CD4-positive, alpha-beta T cell (primary cell): ENCODE results near the gene EHBP1L1. TPM values are rescaled to one million over a fixed set of nuclear protein-coding genes. Genes with fewer than 3 reads are reported as not detected.

Experiments used
- ATAC-seq: fragments of 200-7000 bp; cut with Tn5 transposase; one replicate; pipeline ENCODE4 v1.10.0; 2022; ENCODE audit warnings: mild to moderate bottlenecking; ENCODE audit not compliant: poor library complexity
- CTCF ChIA-PET: fragments of 350-600 bp; sonication (Branson Sonifier 250); formaldehyde crosslinking; loops from one replicate; lab custom pipeline; 2021; ENCODE audit warnings: antibody characterized with exemption, inconsistent platforms; lab: Charles Lee
- POLR2A ChIA-PET: fragments of 350-600 bp; sonication (Branson Sonifier 250); formaldehyde crosslinking; loops from one replicate; lab custom pipeline; 2021; ENCODE audit warnings: antibody characterized with exemption, inconsistent platforms; lab: Charles Lee
- DNase-seq, 14 experiments: peaks; one replicate each; pipeline ENCODE4 v3.0.0-alpha.2; 2013 to 2020; ENCODE audit warnings: mixed read lengths in 2 of 14
- H3K27ac ChIP-seq, 2 donors: one replicate each; pipeline versions ENCODE4 v1.5.1 to v1.7.0; 2013; ENCODE audit warnings: low read length in 2 of 2, low read depth in 1 of 2, mild to moderate bottlenecking in 1 of 2
- H3K27me3 ChIP-seq, 2 experiments: 1 replicate in 1 of 2; 2 replicates in 1 of 2; pipeline versions ENCODE4 v1.6.1 to v1.7.0; 2013; ENCODE audit warnings: low read length in 2 of 2, control low read depth in 1 of 2, mild to moderate bottlenecking in 1 of 2, moderate library complexity in 1 of 2; ENCODE audit not compliant: insufficient read depth in 2 of 2, control insufficient read depth in 1 of 2
- H3K36me3 ChIP-seq: one replicate; pipeline ENCODE4 v1.6.1; 2013; ENCODE audit warnings: low read length, control low read depth; ENCODE audit not compliant: insufficient read depth
- H3K4me1 ChIP-seq: one replicate; pipeline ENCODE4 v1.6.1; 2013; ENCODE audit warnings: low read length, control low read depth; ENCODE audit not compliant: insufficient read depth
- H3K4me3 ChIP-seq: one replicate; pipeline ENCODE4 v1.5.1; 2013; ENCODE audit warnings: mild to moderate bottlenecking, low read length, moderate library complexity
- H3K9me3 ChIP-seq, 2 experiments: 1 replicate in 1 of 2; 2 replicates in 1 of 2; pipeline versions ENCODE4 v1.6.1 to v1.7.0; 2013; ENCODE audit warnings: low read length in 2 of 2, mild to moderate bottlenecking in 2 of 2, control low read depth in 1 of 2, moderate library complexity in 1 of 2; ENCODE audit not compliant: control insufficient read depth in 1 of 2, insufficient read depth in 1 of 2
- H3K27ac Mint-ChIP-seq: one replicate; pipeline ENCODE4 v1.8.0; 2020; ENCODE audit warnings: mixed read lengths
- H3K27me3 Mint-ChIP-seq: one replicate; pipeline ENCODE4 v1.8.0; 2021; ENCODE audit warnings: mixed read lengths
- H3K36me3 Mint-ChIP-seq: one replicate; pipeline ENCODE4 v1.8.0; 2021; ENCODE audit warnings: low read depth, mixed read lengths
- H3K4me1 Mint-ChIP-seq: one replicate; pipeline ENCODE4 v1.8.0; 2021; ENCODE audit warnings: low read depth, mixed read lengths
- H3K4me3 Mint-ChIP-seq: one replicate; pipeline ENCODE4 v1.8.0; 2020; ENCODE audit warnings: mild to moderate bottlenecking, mixed read lengths
- H3K9me3 Mint-ChIP-seq: one replicate; pipeline ENCODE4 v1.8.0; 2020; ENCODE audit warnings: mixed read lengths
- CTCF ChIP-seq: fragments of 200-600 bp; IDR thresholded peaks from one replicate; pipeline ENCODE4 v1.8.0; 2022; ENCODE audit warnings: antibody characterized with exemption, mild to moderate bottlenecking
- intact Hi-C, 2 experiments: fragments of 100-400 bp; cut with DNase I in 1 of 2; cut with micrococcal nuclease in 1 of 2; formaldehyde crosslinking; loops; one replicate each; pipeline versions ENCODE4 v1.15.1 to v1.9.0; 2023 to 2025; cut with DNase I, micrococcal nuclease
- total RNA-seq, 174 experiments: library from RNA in 2 of 174; stranded (reverse) in 2 of 174; gene quantifications; one replicate each; pipeline ENCODE4 v1.2.3 and lab custom pipeline; 2021 to 2026

The EHBP1L1 gene
- total RNA-seq, 2 experiments from 2014 or later, result 82.6 to 88.5 TPM

DNA sequence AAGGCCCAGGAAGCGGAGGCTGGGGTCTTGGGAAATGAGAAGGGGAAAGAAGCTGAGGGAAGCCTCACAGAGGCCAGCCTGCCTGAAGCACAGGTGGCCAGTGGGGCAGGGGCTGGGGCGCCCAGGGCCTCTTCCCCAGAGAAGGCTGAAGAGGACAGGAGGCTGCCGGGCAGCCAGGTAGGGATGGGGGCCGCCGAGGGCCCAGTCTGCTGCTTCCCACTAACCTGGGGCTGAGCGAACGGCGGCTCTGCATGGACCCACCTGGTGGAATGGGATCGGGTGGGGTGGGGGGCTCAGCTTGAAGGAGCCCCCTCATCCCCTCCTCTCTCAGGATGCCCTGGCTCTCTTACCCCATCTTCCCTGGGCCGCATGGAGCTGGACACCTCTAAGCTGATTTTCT lies 7.7 kb downstream of the EHBP1L1 start:
- no peak overlapping the region for H3K4me3 Mint-ChIP-seq
- Histone ChIP-seq H3K4me1 (peaks cover 36% of the 10 kb centered on the region), H3K9me3 (no peaks in the 10 kb centered on the region), H3K27me3 (no peaks in the 10 kb centered on the region), H3K27ac (no peak overlapping the region), H3K36me3 (peaks cover 72% of the 10 kb centered on the region), H3K4me3 (no peak overlapping the region)
- peaks cover 16% of the 10 kb centered on the region for H3K4me1 Mint-ChIP-seq
- no peak overlapping the region for H3K27ac Mint-ChIP-seq
- no peak for ATAC-seq
- ChIA-PET POLR2A (interaction anchor here (1.0 kb wide), 1 partner anchor 11 kb away, joined by 3 read pairs; no protein-coding TSS in a partner anchor), CTCF (no interaction called here)
- no peaks in the 10 kb centered on the region for H3K9me3 Mint-ChIP-seq
- peaks cover 60% of the 10 kb centered on the region for H3K36me3 Mint-ChIP-seq
- no peaks in the 10 kb centered on the region for H3K27me3 Mint-ChIP-seq
- intact Hi-C loops, result no loop called here
- TF ChIP-seq CTCF, result no peak
- DNase-seq, result no peak

- no peaks in the 10 kb centered on the region for H3K9me3 Mint-ChIP-seq
- H3K27ac Mint-ChIP-seq, result no peak overlapping the region
- DNase-seq (no peak), ATAC-seq (no peak)
- H3K4me3 Mint-ChIP-seq, result no peak overlapping the region
- CTCF ChIA-PET, result no interaction called here
- POLR2A ChIA-PET, result interaction anchor here (1.0 kb wide), 1 partner anchor 10 kb away, joined by 3 read pairs; no protein-coding TSS in a partner anchor
- H3K4me3 ChIP-seq, result no peak overlapping the region
- intact Hi-C loops, result no loop called here
- H3K36me3 Mint-ChIP-seq, result peaks cover 62% of the 10 kb centered on the region
- no peak overlapping the region for H3K27ac ChIP-seq
- H3K27me3 Mint-ChIP-seq, result no peaks in the 10 kb centered on the region
- H3K27me3 ChIP-seq, result no peaks in the 10 kb centered on the region
- peaks cover 67% of the 10 kb centered on the region for H3K36me3 ChIP-seq
- no peak for TF ChIP-seq CTCF
- peaks cover 35% of the 10 kb centered on the region for H3K4me1 ChIP-seq
- H3K4me1 Mint-ChIP-seq, result peaks cover 17% of the 10 kb centered on the region
- H3K9me3 ChIP-seq, result no peaks in the 10 kb centered on the region
Measured at GRCh38 chr11:65584106-65584505, 8.3 kb downstream of the EHBP1L1 start.

DNA sequence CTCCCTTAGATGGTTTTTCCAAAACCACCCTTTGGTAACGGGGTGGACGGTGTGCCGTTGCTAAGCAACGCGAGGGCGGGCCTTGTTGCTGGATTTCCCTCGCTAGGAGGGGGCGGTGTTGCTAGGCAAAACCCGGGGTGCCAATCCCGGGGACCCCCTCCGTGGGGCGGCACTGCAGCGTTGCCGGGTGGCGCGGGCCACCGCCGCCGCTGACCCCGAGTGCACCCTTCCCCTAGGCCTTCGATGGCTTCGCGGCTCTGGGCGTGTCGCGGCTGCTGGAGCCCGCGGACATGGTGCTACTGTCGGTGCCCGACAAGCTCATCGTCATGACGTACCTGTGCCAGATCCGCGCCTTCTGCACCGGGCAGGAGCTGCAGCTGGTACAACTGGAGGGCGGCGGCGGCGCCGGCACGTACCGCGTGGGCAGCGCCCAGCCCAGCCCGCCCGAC lies 8.9 kb downstream of the EHBP1L1 start:
- no peak overlapping the region for H3K4me3 Mint-ChIP-seq
- H3K4me3 ChIP-seq, result no peak overlapping the region
- intact Hi-C loops, result no loop called here
- H3K27me3 ChIP-seq, result no peaks in the 10 kb centered on the region
- H3K27me3 Mint-ChIP-seq, result no peaks in the 10 kb centered on the region
- ATAC-seq, result no peak
- no peaks in the 10 kb centered on the region for H3K9me3 ChIP-seq
- CTCF ChIA-PET, result no interaction called here
- H3K9me3 Mint-ChIP-seq, result no peaks in the 10 kb centered on the region
- peaks cover 61% of the 10 kb centered on the region for H3K36me3 Mint-ChIP-seq
- no peak for DNase-seq
- peaks cover 61% of the 10 kb centered on the region for H3K36me3 ChIP-seq
- H3K4me1 ChIP-seq, result peaks cover 37% of the 10 kb centered on the region
- H3K27ac Mint-ChIP-seq, result no peak overlapping the region
- no peak overlapping the region for H3K27ac ChIP-seq
- H3K4me1 Mint-ChIP-seq, result peaks cover 17% of the 10 kb centered on the region
- POLR2A ChIA-PET, result no interaction called here
- TF ChIP-seq CTCF, result no peak
